K562 (cell line): Measurements from ENCODE around the gene SIRT5. TPM values are rescaled to one million over a fixed set of nuclear protein-coding genes. Genes with fewer than 3 reads are reported as not detected.

ENCODE experiments used
- ATAC-seq: fragments of 200-7000 bp; cut with Tn5 transposase; 3 replicates; pipeline ENCODE4 v1.9.1; 2020; ENCODE audit warnings: moderate library complexity
- BruUV-seq: library from RNA; stranded (reverse); fragments of 400-500 nt; replicated peaks from 2 replicates; lab custom pipeline; 2021; lab: Mats Ljungman, UMichigan
- CTCF ChIA-PET: fragments of 300-600 bp; formaldehyde crosslinking; extraction: SDS; loops from one replicate; lab custom pipeline; 2021; ENCODE audit warnings: low intra/inter-chr PET ratio; lab: Yijun Ruan, JAX
- POLR2A ChIA-PET: fragments of 300-600, 350-650 bp; sonication (Branson Sonifier 250); formaldehyde crosslinking; extraction: SDS; loops from one replicate; lab custom pipeline; 2021; ENCODE audit warnings: antibody characterized with exemption, inconsistent platforms; lab: Yijun Ruan, JAX
- DNase-seq, 4 experiments: peaks; one replicate each; pipeline versions ENCODE4 v3.0.0 to v3.0.0-alpha.2; 2011 to 2018; ENCODE audit warnings: low spot score in 3 of 4, mixed read lengths in 3 of 4; ENCODE audit errors: extremely low read depth in 1 of 4
- FAIRE-seq: peaks from 2 replicates; lab custom pipeline; 2011; peaks lifted over from hg19 to GRCh38; lab: Jason Lieb, UNC
- H2AFZ ChIP-seq: 2 replicates; pipeline ENCODE4 v1.6.0; 2011; ENCODE audit warnings: low read depth, low read length, control low read depth, inconsistent platforms
- H3K27ac ChIP-seq: fragments of 200-600 bp; 3 replicates; pipeline ENCODE4 v1.8.0; 2011; ENCODE audit warnings: low read depth, mild to moderate bottlenecking, control low read depth, inconsistent platforms, low read length, moderate library complexity, mixed read lengths; ENCODE audit errors: extremely low read depth
- H3K27me3 ChIP-seq, 2 experiments: fragments of 300-600 bp in 1 of 2; 2 replicates in 1 of 2; 3 replicates in 1 of 2; pipeline versions ENCODE4 v1.6.0 to v1.8.0; 2011; ENCODE audit warnings: inconsistent platforms in 2 of 2, low read length in 2 of 2, mild to moderate bottlenecking in 1 of 2, mixed read lengths in 1 of 2, moderate library complexity in 1 of 2; ENCODE audit not compliant: control insufficient read depth in 2 of 2, insufficient read depth in 2 of 2
- H3K36me3 ChIP-seq: fragments of 300-600 bp; 3 replicates; pipeline ENCODE4 v1.8.0; 2011; ENCODE audit warnings: mild to moderate bottlenecking, low read length, inconsistent platforms; ENCODE audit not compliant: control insufficient read depth, insufficient read depth
- H3K4me1 ChIP-seq, 2 experiments: fragments of 200-600 bp in 1 of 2; replicated peaks in 1 of 2; 2 replicates in 1 of 2; 3 replicates in 1 of 2; pipeline versions ENCODE4 v1.5.1 to v1.8.0; 2011; ENCODE audit warnings: inconsistent platforms in 2 of 2, low read length in 2 of 2, mild to moderate bottlenecking in 1 of 2, mixed read lengths in 1 of 2, moderate library complexity in 1 of 2; ENCODE audit not compliant: control insufficient read depth in 2 of 2, insufficient read depth in 2 of 2
- H3K4me2 ChIP-seq: 2 replicates; pipeline ENCODE4 v1.6.1; 2011; ENCODE audit warnings: low read length, control low read depth, inconsistent platforms, mixed read lengths; ENCODE audit not compliant: insufficient read depth
- H3K4me3 ChIP-seq: fragments of 200-600 bp; sonication (generic), shearing (Covaris generic); 2 replicates; pipeline ENCODE4 v1.5.1; 2016; ENCODE audit warnings: control low read depth, inconsistent platforms
- H3K79me2 ChIP-seq: fragments of 200-600 bp; 3 replicates; pipeline ENCODE4 v1.8.0; 2011; ENCODE audit warnings: low read length, inconsistent platforms; ENCODE audit not compliant: control insufficient read depth, insufficient read depth
- H3K9ac ChIP-seq, 2 experiments: 2 replicates each; pipeline versions ENCODE4 v1.6.0 to v1.6.1; 2011; ENCODE audit warnings: low read depth in 2 of 2, low read length in 2 of 2, control low read depth in 1 of 2, inconsistent platforms in 1 of 2, mild to moderate bottlenecking in 1 of 2, mixed read lengths in 1 of 2; ENCODE audit not compliant: insufficient read depth in 1 of 2
- H3K9me1 ChIP-seq: one replicate; pipeline ENCODE4 v1.6.0; 2011; ENCODE audit warnings: inconsistent platforms, mild to moderate bottlenecking, low read length, moderate library complexity; ENCODE audit not compliant: control insufficient read depth, insufficient read depth
- H3K9me3 ChIP-seq: replicated peaks from 2 replicates; pipeline ENCODE4 v1.5.1; 2011; ENCODE audit warnings: low read depth, low read length, inconsistent platforms; ENCODE audit not compliant: control insufficient read depth, insufficient read depth
- H4K20me1 ChIP-seq: replicated peaks from 2 replicates; pipeline ENCODE4 v1.6.1; 2011; ENCODE audit warnings: low read length, inconsistent platforms, mixed read lengths; ENCODE audit not compliant: control insufficient read depth, insufficient read depth
- POLR2AphosphoS2 ChIP-seq: IDR thresholded peaks from 2 replicates; pipeline ENCODE4 v1.6.1; 2012; ENCODE audit warnings: low read length, improper control_type of control experiment
- POLR2AphosphoS5 ChIP-seq: IDR thresholded peaks from 2 replicates; pipeline ENCODE4 v1.6.1; 2011; ENCODE audit warnings: mild to moderate bottlenecking, low read depth, low read length, moderate library complexity; ENCODE audit not compliant: control insufficient read depth, insufficient read depth
- SPI1 ChIP-seq: IDR thresholded peaks from 2 replicates; pipeline ENCODE4 v1.6.1; 2011; ENCODE audit warnings: low read depth, low read length, control low read depth, borderline replicate concordance
- WGBS: fragments of 100-300 bp; shearing (Covaris generic); methylation state at CpG from one replicate; pipeline ENCODE4 v1.1.6; 2016; ENCODE audit warnings: low coverage, mixed read lengths; ENCODE audit not compliant: insufficient coverage; ENCODE audit errors: missing lambda C conversion rate; 5-methylcytosine and 5-hydroxymethylcytosine counted together
- in situ Hi-C: fragments of 300-500 bp; cut with MboI; formaldehyde crosslinking; loops from 4 replicates; pipeline ENCODE4 v1.15.0; 2018; ENCODE audit warnings: inconsistent platforms, mixed read lengths
- intact Hi-C: fragments of 100-400 bp; cut with micrococcal nuclease; formaldehyde crosslinking; loops from 2 replicates; pipeline ENCODE4 v1.14.2; 2022
- polyA plus RNA-seq, 8 experiments: library from polyadenylated mRNA; depleted of rRNA in 4 of 8; stranded (reverse) in 5 of 8; unstranded in 3 of 8; fragments of >200 nt; fragmentation: Nextera tagmentation in 2 of 8; fragmentation: Illumina TruSeq in 1 of 8; extraction: Ambion mirVana in 2 of 8; extraction: Trizol in 1 of 8; gene quantifications; 2 replicates each; pipeline versions ENCODE4 v1.2.1 to v1.2.3, GENCODE V29; 2011 to 2014; ENCODE audit warnings: inconsistent platforms in 1 of 8, missing spikeins in 1 of 8
- total RNA-seq, 7 experiments: library from RNA; depleted of rRNA in 6 of 7; stranded (reverse); fragments of >200 nt in 6 of 7; fragmentation: Illumina TruSeq in 2 of 7; extraction: Trizol in 2 of 7; gene quantifications; 2 replicates each; pipeline versions ENCODE4 v1.2.1 to v1.2.3, GENCODE V29; 2011 to 2021; ENCODE audit warnings: low replicate concordance in 1 of 7
- TF ChIP-seq, protein P1 (sequence below), 3 experiments: fragments of 200-800 bp in 1 of 3; sonication (Bioruptor generic) in 1 of 3; sonication (generic) in 1 of 3; formaldehyde crosslinking in 1 of 3; IDR thresholded peaks; 2 replicates each; pipeline versions ENCODE4 v1.6.1 to v1.8.0; 2016 to 2022; ENCODE audit warnings: mild to moderate bottlenecking in 2 of 3, missing compliant biosample characterization in 2 of 3, missing genetic modification characterization in 2 of 3, missing genetic modification reagents in 1 of 3
- TF ChIP-seq, protein P2 (sequence below), 3 experiments: fragments of 200-800 bp in 1 of 3; fragments of 250-450 bp in 1 of 3; fragments of 450-650 bp in 1 of 3; sonication (Bioruptor Pico) in 1 of 3; sonication (Bioruptor generic) in 1 of 3; formaldehyde crosslinking in 1 of 3; IDR thresholded peaks; 2 replicates each; pipeline versions ENCODE4 v1.6.1 to v1.8.0; 2016 to 2022; ENCODE audit warnings: mild to moderate bottlenecking in 2 of 3, missing genetic modification characterization in 2 of 3, missing compliant biosample characterization in 1 of 3, moderate library complexity in 1 of 3
- TF ChIP-seq, protein P3 (sequence below): fragments of 200-800 bp; sonication (Bioruptor generic); IDR thresholded peaks from 2 replicates; pipeline ENCODE4 v1.6.1; 2017; ENCODE audit warnings: missing genetic modification characterization, missing compliant biosample characterization

Gene SIRT5
- total and polyA plus RNA-seq, 9 of the 15 experiments (the other 6 are each of a cell fraction or from before 2014, with no cell fraction given) = 2.1 to 15.7 (median 11.4) TPM

- Histone ChIP-seq H3K4me2 (0 out of 2 replicates have a peak overlapping the region, but pooled peaks have one; percentile 14), H3K9me1 (no peaks in the 10 kb centered on the region), H3K27me3 (no peaks in the 10 kb centered on the region), H3K9ac (peak overlapping the region in 1 of 2 experiments; percentile 95; a peak in 1 of 4 replicates), H3K36me3 (peaks cover 62% of the 10 kb centered on the region), H3K4me1 (peaks cover 11 to 17% of the 10 kb centered on the region in 2 experiments), H3K9me3 (no peaks in the 10 kb centered on the region), H3K4me3 (peak overlapping the region; percentile 80; the same call in 1 of the 2 replicates), H3K79me2 (peaks cover 59% of the 10 kb centered on the region), H3K27ac (peak overlapping the region; percentile 15; the same call in 1 of the 3 replicates), H4K20me1 (0 out of 2 replicates have a peak, but pooled peaks cover 8% of the 10 kb centered on the region), H2AFZ (no peak overlapping the region)
- TF ChIP-seq, protein P1, sequence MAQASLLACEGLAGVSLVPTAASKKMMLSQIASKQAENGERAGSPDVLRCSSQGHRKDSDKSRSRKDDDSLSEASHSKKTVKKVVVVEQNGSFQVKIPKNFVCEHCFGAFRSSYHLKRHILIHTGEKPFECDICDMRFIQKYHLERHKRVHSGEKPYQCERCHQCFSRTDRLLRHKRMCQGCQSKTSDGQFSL (CRISPR knock-in tag; IDR thresholded peaks at IDR 0.05) = peak; percentile 84
- TF ChIP-seq, protein P1 (tag; IDR thresholded peaks at IDR 0.05) = no peak
- TF ChIP-seq POLR2AphosphoS2 = 0 out of 2 replicates have a peak, but pooled peaks have one; percentile 61
- TF ChIP-seq, protein P2, sequence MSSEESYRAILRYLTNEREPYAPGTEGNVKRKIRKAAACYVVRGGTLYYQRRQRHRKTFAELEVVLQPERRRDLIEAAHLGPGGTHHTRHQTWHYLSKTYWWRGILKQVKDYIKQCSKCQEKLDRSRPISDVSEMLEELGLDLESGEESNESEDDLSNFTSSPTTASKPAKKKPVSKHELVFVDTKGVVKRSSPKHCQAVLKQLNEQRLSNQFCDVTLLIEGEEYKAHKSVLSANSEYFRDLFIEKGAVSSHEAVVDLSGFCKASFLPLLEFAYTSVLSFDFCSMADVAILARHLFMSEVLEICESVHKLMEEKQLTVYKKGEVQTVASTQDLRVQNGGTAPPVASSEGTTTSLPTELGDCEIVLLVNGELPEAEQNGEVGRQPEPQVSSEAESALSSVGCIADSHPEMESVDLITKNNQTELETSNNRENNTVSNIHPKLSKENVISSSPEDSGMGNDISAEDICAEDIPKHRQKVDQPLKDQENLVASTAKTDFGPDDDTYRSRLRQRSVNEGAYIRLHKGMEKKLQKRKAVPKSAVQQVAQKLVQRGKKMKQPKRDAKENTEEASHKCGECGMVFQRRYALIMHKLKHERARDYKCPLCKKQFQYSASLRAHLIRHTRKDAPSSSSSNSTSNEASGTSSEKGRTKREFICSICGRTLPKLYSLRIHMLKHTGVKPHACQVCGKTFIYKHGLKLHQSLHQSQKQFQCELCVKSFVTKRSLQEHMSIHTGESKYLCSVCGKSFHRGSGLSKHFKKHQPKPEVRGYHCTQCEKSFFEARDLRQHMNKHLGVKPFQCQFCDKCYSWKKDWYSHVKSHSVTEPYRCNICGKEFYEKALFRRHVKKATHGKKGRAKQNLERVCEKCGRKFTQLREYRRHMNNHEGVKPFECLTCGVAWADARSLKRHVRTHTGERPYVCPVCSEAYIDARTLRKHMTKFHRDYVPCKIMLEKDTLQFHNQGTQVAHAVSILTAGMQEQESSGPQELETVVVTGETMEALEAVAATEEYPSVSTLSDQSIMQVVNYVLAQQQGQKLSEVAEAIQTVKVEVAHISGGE (CRISPR knock-in tag; IDR thresholded peaks at IDR 0.05) = no peak
- TF ChIP-seq SPI1 = peak; percentile 89
- TF ChIP-seq, protein P3, sequence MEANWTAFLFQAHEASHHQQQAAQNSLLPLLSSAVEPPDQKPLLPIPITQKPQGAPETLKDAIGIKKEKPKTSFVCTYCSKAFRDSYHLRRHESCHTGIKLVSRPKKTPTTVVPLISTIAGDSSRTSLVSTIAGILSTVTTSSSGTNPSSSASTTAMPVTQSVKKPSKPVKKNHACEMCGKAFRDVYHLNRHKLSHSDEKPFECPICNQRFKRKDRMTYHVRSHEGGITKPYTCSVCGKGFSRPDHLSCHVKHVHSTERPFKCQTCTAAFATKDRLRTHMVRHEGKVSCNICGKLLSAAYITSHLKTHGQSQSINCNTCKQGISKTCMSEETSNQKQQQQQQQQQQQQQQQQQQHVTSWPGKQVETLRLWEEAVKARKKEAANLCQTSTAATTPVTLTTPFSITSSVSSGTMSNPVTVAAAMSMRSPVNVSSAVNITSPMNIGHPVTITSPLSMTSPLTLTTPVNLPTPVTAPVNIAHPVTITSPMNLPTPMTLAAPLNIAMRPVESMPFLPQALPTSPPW (CRISPR knock-in tag) = 0 out of 2 replicates have a peak, but pooled peaks have one; percentile 6
- peak; percentile 7; the same call in 1 of the 2 replicates for TF ChIP-seq POLR2AphosphoS5
- ChIA-PET CTCF (no interaction called here), POLR2A (interaction anchor here (0.6 to 4.9 kb wide), 10 partner anchors 8 to 316 kb away, joined by 3 to 31 read pairs (median 4); partner anchors contain the start of genes RANBP9 and SIRT5)
- DNase-seq (no peak), ATAC-seq (no peak), FAIRE-seq (no peak)
- BruUV-seq = no TSS peak
- intact Hi-C loops = loop anchor here (5.0 kb wide), 1 partner anchor 60 kb away; no protein-coding TSS in a partner anchor
- WGBS = 57% methylated on average over 2 of the region's 2 CpGs
- in situ Hi-C loops = no loop called here
Measured at GRCh38 chr6:13617066-13617465, 42.7 kb downstream of the SIRT5 start.
